IMR-90 (cell line): ENCODE measurements around the gene CDHR1.

Source experiments
- BHLHE40 ChIP-seq: fragments of 150-350 bp; IDR thresholded peaks from 2 replicates; pipeline ENCODE4 v1.6.1; 2016; ENCODE audit warnings: mild to moderate bottlenecking, low read depth, low read length
- TF ChIP-seq, protein P1 (sequence below): conservative IDR thresholded peaks from 2 replicates; pipeline ENCODE4 v1.5.1; 2012; ENCODE audit warnings: mild to moderate bottlenecking, low read depth, low read length, improper control_type of control experiment

DNA sequence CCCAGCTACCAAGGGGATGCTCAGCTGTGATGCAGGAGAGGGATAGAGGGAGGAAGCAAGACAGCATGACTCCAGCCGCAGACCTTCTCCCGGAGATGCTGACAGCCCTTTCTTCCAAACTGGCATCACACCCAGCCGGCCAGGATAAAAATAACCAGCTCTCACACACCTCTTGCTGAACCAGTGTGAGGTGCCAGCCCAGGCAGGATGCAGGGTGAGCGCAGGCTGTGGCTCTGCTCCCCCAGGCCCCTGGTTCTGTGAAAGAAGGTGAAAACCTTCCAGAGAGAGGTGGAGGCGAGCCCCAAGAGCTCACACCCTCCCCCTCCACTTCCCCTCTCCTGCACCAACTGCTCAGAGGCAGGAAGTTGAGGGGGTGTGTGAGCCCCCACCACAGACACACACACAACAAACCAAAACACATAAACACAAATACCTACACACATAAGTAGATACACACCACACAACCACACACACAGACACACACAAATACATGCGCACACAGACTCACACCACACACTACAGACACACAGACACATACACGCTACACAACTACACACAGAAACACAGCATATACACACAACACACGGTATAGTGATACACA lies 16.7 kb upstream of the CDHR1 start:
- TF ChIP-seq, protein P1, sequence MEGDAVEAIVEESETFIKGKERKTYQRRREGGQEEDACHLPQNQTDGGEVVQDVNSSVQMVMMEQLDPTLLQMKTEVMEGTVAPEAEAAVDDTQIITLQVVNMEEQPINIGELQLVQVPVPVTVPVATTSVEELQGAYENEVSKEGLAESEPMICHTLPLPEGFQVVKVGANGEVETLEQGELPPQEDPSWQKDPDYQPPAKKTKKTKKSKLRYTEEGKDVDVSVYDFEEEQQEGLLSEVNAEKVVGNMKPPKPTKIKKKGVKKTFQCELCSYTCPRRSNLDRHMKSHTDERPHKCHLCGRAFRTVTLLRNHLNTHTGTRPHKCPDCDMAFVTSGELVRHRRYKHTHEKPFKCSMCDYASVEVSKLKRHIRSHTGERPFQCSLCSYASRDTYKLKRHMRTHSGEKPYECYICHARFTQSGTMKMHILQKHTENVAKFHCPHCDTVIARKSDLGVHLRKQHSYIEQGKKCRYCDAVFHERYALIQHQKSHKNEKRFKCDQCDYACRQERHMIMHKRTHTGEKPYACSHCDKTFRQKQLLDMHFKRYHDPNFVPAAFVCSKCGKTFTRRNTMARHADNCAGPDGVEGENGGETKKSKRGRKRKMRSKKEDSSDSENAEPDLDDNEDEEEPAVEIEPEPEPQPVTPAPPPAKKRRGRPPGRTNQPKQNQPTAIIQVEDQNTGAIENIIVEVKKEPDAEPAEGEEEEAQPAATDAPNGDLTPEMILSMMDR, result no peak
- no peak for TF ChIP-seq BHLHE40
